ENCODE measurements around the gene ZBTB39.

DNA sequence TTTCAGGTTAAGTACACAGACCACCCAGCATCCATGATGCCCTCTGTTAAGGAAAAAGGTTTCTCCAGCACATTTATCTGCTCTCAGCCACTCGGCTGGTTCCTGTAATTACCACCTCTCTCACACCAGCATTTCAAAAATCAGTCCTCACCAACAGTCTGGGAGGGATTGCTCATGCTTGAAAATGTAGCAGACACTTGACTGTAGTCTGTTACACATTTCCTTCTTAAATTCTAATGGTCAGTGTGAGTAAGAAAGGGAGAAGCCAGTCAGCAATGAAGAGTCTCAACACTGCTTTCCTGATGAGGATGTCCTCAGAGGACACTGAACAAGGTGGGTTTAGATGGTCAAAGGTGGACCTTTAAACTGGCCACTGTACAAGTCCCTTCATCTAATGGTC lies 6.0 kb downstream of the ZBTB39 start:
- TF ChIP-seq EP300 (IDR thresholded peaks at IDR 0.05; ENCODE audit: low read depth in 2 of 2, low read length in 2 of 2) (no peak), EP300 (CRISPR knock-in tag; IDR thresholded peaks at IDR 0.05; ENCODE audit: borderline replicate concordance) (no peak), ZNF274 (CRISPR knock-in tag; IDR thresholded peaks at IDR 0.05) (no peak), MAFK (conservative IDR thresholded peaks at IDR 0.05 in 1 of 2, IDR thresholded peaks at IDR 0.05 in 1 of 2; ENCODE audit: low read length in 2 of 2) (no peak), TAF15 (IDR thresholded peaks at IDR 0.05; ENCODE audit: low read depth, low read length, poor library complexity, severe bottlenecking) (no peak)
- TF ChIP-seq, protein P1, sequence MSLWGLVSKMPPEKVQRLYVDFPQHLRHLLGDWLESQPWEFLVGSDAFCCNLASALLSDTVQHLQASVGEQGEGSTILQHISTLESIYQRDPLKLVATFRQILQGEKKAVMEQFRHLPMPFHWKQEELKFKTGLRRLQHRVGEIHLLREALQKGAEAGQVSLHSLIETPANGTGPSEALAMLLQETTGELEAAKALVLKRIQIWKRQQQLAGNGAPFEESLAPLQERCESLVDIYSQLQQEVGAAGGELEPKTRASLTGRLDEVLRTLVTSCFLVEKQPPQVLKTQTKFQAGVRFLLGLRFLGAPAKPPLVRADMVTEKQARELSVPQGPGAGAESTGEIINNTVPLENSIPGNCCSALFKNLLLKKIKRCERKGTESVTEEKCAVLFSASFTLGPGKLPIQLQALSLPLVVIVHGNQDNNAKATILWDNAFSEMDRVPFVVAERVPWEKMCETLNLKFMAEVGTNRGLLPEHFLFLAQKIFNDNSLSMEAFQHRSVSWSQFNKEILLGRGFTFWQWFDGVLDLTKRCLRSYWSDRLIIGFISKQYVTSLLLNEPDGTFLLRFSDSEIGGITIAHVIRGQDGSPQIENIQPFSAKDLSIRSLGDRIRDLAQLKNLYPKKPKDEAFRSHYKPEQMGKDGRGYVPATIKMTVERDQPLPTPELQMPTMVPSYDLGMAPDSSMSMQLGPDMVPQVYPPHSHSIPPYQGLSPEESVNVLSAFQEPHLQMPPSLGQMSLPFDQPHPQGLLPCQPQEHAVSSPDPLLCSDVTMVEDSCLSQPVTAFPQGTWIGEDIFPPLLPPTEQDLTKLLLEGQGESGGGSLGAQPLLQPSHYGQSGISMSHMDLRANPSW (CRISPR knock-in tag; IDR thresholded peaks at IDR 0.05; ENCODE audit: borderline replicate concordance) = no peak
